Osteocyte (in vitro differentiated cells): ENCODE results near the gene MED17. TPM values are rescaled to one million over a fixed set of nuclear protein-coding genes. Genes with fewer than 3 reads are reported as not detected.

Experiments
- DNase-seq: peaks from one replicate; pipeline ENCODE4 v3.0.0; 2021; ENCODE audit warnings: mixed read lengths; ENCODE audit not compliant: unreplicated experiment; ENCODE audit errors: extremely low spot score
- H3K27ac Mint-ChIP-seq: one replicate; pipeline ENCODE4 v1.8.0; 2021; ENCODE audit warnings: mild to moderate bottlenecking, mixed read lengths; ENCODE audit not compliant: unreplicated experiment
- H3K27me3 Mint-ChIP-seq: one replicate; pipeline ENCODE4 v1.8.0; 2021; ENCODE audit warnings: mixed read lengths; ENCODE audit not compliant: unreplicated experiment
- H3K36me3 Mint-ChIP-seq: one replicate; pipeline ENCODE4 v1.8.0; 2021; ENCODE audit warnings: mixed read lengths; ENCODE audit not compliant: unreplicated experiment
- H3K4me1 Mint-ChIP-seq: one replicate; pipeline ENCODE4 v1.8.0; 2021; ENCODE audit warnings: mixed read lengths; ENCODE audit not compliant: unreplicated experiment
- H3K4me3 Mint-ChIP-seq: one replicate; pipeline ENCODE4 v1.8.0; 2021; ENCODE audit warnings: mild to moderate bottlenecking, moderate library complexity, mixed read lengths; ENCODE audit not compliant: unreplicated experiment
- H3K9me3 Mint-ChIP-seq: one replicate; pipeline ENCODE4 v1.8.0; 2021; ENCODE audit warnings: mixed read lengths; ENCODE audit not compliant: unreplicated experiment
- CTCF ChIP-seq: fragments of 200-600 bp; sonication (generic); IDR thresholded peaks from 2 replicates; pipeline ENCODE4 v1.5.0; 2021; ENCODE audit warnings: antibody characterized with exemption, mild to moderate bottlenecking, moderate library complexity
- total RNA-seq: library from RNA; stranded (reverse); gene quantifications from 2 replicates; pipeline ENCODE4 v1.2.1, GENCODE V29; 2021

MED17 gene
- total RNA-seq, 1 donor from 2014 or later, result 37.8 TPM

GRCh38 chr11:93814966-93815633 is 31.0 kb downstream of the MED17 start:
- Mint-ChIP-seq H3K9me3 (no peaks in the 10 kb centered on the region), H3K4me3 (no peak overlapping the region), H3K27ac (no peak overlapping the region), H3K27me3 (no peaks in the 10 kb centered on the region), H3K36me3 (peaks cover 47% of the 10 kb centered on the region), H3K4me1 (no peaks in the 10 kb centered on the region)
- no peak for DNase-seq
- TF ChIP-seq CTCF, result no peak

- DNase-seq, result no peak
- TF ChIP-seq CTCF, result no peak
- Mint-ChIP-seq H3K27ac (no peak overlapping the region), H3K36me3 (peaks cover 27% of the 10 kb centered on the region), H3K4me1 (no peaks in the 10 kb centered on the region), H3K27me3 (no peaks in the 10 kb centered on the region), H3K9me3 (no peaks in the 10 kb centered on the region), H3K4me3 (no peak overlapping the region)
These were observed 33.6 kb downstream of the MED17 start for GRCh38 chr11:93817426-93818348.

- DNase-seq, result no peak
- Mint-ChIP-seq H3K27ac (no peak overlapping the region), H3K4me1 (no peaks in the 10 kb centered on the region), H3K9me3 (no peaks in the 10 kb centered on the region), H3K4me3 (no peak overlapping the region), H3K27me3 (no peaks in the 10 kb centered on the region), H3K36me3 (peaks cover 7% of the 10 kb centered on the region)
- no peak for TF ChIP-seq CTCF
These were observed 36.0 kb downstream of the MED17 start for GRCh38 chr11:93819966-93820695.

GRCh38 chr11:93820847-93821246 is 36.8 kb downstream of the MED17 start:
- Mint-ChIP-seq H3K4me1 (no peaks in the 10 kb centered on the region), H3K27me3 (no peaks in the 10 kb centered on the region), H3K4me3 (no peak overlapping the region), H3K36me3 (peaks cover 6% of the 10 kb centered on the region), H3K9me3 (no peaks in the 10 kb centered on the region), H3K27ac (no peak overlapping the region)
- TF ChIP-seq CTCF, result no peak
- DNase-seq, result no peak
